ENCODE results near the gene EIF4G2.

DNA sequence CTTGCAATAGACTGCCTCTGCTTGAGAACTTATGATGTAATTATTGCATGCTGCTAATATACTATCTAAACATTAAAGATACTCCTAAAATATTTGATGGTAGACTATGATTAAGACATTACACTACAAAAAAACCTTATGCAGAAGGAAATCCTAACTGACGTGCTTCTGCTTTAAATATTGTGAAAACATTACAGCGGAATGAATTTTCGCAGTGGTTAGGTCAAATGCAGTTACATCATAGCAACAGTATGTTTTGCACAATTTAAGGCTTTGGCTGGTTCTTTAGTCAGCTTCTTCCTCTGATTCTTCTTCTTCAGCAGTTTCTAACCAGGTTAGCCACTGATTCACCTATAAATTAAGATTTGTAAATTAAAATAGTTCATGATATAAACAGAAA is 11.2 kb downstream of the EIF4G2 start:
- TF ChIP-seq, protein P1, sequence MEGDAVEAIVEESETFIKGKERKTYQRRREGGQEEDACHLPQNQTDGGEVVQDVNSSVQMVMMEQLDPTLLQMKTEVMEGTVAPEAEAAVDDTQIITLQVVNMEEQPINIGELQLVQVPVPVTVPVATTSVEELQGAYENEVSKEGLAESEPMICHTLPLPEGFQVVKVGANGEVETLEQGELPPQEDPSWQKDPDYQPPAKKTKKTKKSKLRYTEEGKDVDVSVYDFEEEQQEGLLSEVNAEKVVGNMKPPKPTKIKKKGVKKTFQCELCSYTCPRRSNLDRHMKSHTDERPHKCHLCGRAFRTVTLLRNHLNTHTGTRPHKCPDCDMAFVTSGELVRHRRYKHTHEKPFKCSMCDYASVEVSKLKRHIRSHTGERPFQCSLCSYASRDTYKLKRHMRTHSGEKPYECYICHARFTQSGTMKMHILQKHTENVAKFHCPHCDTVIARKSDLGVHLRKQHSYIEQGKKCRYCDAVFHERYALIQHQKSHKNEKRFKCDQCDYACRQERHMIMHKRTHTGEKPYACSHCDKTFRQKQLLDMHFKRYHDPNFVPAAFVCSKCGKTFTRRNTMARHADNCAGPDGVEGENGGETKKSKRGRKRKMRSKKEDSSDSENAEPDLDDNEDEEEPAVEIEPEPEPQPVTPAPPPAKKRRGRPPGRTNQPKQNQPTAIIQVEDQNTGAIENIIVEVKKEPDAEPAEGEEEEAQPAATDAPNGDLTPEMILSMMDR (IDR thresholded peaks at IDR 0.05) = no peak
- TF ChIP-seq POLR2A (IDR thresholded peaks at IDR 0.05) = no peak

Data from Peyer's patch (tissue), 4 donors.